Adrenal gland (tissue), 5 donors: ENCODE data around the gene TNS2.

Experiments used
- POLR2A ChIP-seq, 2 donors: fragments of 450-650 bp; IDR thresholded peaks; one replicate each; pipeline ENCODE4 v1.6.1; 2017; ENCODE audit warnings: antibody characterized with exemption in 2 of 2, mild to moderate bottlenecking in 2 of 2, moderate library complexity in 1 of 2
- TF ChIP-seq, protein P1 (sequence below), 6 experiments: fragments of 450-650 bp in 4 of 6; fragments of 200-600 bp in 2 of 6; sonication (generic) in 1 of 6; IDR thresholded peaks; 1 replicate in 5 of 6; 2 replicates in 1 of 6; pipeline versions ENCODE4 v1.5.1 to v1.8.0; 2016 to 2021; ENCODE audit warnings: antibody characterized with exemption in 6 of 6, mild to moderate bottlenecking in 2 of 6, moderate library complexity in 1 of 6
- donor health status: DM: no; HTN: no; CAD: no.

DNA sequence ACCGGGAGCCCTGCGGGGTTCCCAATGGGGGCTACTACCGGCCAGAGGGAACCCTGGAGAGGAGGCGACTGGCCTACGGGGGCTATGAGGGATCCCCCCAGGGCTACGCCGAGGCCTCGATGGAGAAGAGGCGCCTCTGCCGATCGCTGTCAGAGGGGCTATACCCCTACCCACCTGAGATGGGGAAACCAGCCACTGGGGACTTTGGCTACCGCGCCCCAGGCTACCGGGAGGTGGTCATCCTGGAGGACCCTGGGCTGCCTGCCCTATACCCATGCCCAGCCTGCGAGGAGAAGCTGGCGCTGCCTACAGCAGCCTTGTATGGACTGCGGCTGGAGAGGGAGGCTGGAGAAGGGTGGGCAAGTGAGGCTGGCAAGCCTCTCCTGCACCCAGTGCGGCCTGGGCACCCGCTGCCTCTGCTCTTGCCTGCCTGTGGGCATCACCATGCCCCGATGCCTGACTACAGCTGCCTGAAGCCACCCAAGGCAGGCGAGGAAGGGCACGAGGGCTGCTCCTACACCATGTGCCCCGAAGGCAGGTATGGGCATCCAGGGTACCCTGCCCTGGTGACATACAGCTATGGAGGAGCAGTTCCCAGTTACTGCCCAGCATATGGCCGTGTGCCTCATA, 9.7 kb downstream of the TNS2 start:
- TF ChIP-seq, protein P1, sequence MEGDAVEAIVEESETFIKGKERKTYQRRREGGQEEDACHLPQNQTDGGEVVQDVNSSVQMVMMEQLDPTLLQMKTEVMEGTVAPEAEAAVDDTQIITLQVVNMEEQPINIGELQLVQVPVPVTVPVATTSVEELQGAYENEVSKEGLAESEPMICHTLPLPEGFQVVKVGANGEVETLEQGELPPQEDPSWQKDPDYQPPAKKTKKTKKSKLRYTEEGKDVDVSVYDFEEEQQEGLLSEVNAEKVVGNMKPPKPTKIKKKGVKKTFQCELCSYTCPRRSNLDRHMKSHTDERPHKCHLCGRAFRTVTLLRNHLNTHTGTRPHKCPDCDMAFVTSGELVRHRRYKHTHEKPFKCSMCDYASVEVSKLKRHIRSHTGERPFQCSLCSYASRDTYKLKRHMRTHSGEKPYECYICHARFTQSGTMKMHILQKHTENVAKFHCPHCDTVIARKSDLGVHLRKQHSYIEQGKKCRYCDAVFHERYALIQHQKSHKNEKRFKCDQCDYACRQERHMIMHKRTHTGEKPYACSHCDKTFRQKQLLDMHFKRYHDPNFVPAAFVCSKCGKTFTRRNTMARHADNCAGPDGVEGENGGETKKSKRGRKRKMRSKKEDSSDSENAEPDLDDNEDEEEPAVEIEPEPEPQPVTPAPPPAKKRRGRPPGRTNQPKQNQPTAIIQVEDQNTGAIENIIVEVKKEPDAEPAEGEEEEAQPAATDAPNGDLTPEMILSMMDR (IDR thresholded peaks at IDR 0.05): no peak
- TF ChIP-seq POLR2A (IDR thresholded peaks at IDR 0.05): no peak
